ENCODE measurements around the gene ADSS1. TPM values are rescaled to one million over a fixed set of nuclear protein-coding genes. Genes with fewer than 3 reads are reported as not detected.

Gene ADSS1
- total RNA-seq, 1 donor from 2014 or later: 3.7 TPM

DNA sequence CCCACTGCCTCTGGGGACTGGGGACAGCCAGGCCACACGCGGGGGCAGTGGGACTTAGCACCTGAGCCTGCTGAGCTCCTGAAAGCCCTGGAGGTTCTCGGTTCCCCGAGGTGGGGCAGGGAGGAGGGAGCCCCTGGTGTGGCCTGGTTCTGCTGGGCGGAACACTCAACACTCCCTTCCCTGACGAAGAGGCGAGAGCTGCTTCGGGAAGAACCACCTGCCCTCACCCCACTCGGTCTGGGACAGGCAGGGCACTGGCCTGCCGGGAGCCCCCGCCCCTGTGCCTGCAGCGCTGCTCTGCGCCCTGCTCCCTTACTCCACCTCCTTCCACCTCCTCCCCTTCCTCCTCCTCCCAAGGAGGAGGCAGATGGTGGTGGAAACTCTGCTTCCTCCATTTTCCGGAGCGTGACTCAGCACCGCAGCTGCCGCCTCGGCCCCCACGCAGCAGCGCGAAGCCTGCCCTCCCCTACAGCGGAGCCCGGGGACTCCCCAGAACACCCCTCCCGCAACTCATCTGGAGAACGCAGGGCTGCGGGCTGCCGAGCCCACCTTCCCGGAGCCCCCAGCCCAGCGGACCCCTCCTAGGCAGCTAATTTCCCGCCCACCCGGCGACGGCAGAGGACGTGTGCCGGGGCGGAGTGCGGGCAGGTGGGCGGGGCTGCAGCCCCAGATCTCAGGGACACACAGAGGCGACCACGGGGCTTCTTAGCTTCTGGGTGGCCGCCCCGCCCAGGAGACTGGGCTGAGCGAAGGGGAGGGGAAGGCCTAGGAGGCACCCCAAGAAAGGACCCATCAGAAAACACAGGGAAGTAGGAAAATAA, 46.3 kb upstream of the ADSS1 start:
- peak overlapping the region; percentile 71 for H3K4me3 Mint-ChIP-seq (ENCODE audit: unreplicated experiment)
- TF ChIP-seq, protein P1, sequence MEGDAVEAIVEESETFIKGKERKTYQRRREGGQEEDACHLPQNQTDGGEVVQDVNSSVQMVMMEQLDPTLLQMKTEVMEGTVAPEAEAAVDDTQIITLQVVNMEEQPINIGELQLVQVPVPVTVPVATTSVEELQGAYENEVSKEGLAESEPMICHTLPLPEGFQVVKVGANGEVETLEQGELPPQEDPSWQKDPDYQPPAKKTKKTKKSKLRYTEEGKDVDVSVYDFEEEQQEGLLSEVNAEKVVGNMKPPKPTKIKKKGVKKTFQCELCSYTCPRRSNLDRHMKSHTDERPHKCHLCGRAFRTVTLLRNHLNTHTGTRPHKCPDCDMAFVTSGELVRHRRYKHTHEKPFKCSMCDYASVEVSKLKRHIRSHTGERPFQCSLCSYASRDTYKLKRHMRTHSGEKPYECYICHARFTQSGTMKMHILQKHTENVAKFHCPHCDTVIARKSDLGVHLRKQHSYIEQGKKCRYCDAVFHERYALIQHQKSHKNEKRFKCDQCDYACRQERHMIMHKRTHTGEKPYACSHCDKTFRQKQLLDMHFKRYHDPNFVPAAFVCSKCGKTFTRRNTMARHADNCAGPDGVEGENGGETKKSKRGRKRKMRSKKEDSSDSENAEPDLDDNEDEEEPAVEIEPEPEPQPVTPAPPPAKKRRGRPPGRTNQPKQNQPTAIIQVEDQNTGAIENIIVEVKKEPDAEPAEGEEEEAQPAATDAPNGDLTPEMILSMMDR (IDR thresholded peaks at IDR 0.05): no peak
- H3K27me3 Mint-ChIP-seq (ENCODE audit: unreplicated experiment): no peaks in the 10 kb centered on the region
- H3K27ac Mint-ChIP-seq (ENCODE audit: unreplicated experiment): peak overlapping the region; percentile 86
- peaks cover 53% of the 10 kb centered on the region for H3K4me1 Mint-ChIP-seq (ENCODE audit: unreplicated experiment)
- no peak for DNase-seq (ENCODE audit: extremely low spot score, unreplicated experiment)
- H3K36me3 Mint-ChIP-seq (ENCODE audit: unreplicated experiment): no peaks in the 10 kb centered on the region
- no peaks in the 10 kb centered on the region for H3K9me3 Mint-ChIP-seq (ENCODE audit: unreplicated experiment)

DNA sequence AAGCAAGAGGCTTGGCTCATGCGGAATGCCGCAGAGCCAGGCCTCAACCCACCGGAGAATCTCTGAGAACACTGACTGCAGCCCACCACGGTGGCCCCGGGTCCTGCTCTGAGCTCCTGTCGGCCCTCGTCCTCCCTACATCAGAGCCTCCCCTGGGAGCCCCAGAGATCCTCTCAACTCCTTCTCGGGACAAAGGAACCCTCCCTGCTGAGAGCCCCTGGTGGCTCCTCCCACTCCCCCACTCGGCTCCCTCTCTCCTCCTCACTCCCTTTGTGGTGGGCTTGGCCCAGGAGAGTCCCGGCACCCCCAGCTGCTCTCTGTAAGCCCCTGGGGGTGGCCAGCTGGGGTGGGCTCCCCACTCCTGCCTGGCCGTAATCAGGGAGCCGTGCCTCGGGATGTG, 45.7 kb upstream of the ADSS1 start:
- no peak for DNase-seq (ENCODE audit: extremely low spot score, unreplicated experiment)
- Mint-ChIP-seq H3K4me1 (ENCODE audit: unreplicated experiment) (peaks cover 58% of the 10 kb centered on the region), H3K9me3 (ENCODE audit: unreplicated experiment) (no peaks in the 10 kb centered on the region), H3K27ac (ENCODE audit: unreplicated experiment) (peak overlapping the region; percentile 86), H3K4me3 (ENCODE audit: unreplicated experiment) (peak overlapping the region; percentile 71), H3K36me3 (ENCODE audit: unreplicated experiment) (no peaks in the 10 kb centered on the region), H3K27me3 (ENCODE audit: unreplicated experiment) (no peaks in the 10 kb centered on the region)
- TF ChIP-seq, protein P1 (IDR thresholded peaks at IDR 0.05): no peak

DNA sequence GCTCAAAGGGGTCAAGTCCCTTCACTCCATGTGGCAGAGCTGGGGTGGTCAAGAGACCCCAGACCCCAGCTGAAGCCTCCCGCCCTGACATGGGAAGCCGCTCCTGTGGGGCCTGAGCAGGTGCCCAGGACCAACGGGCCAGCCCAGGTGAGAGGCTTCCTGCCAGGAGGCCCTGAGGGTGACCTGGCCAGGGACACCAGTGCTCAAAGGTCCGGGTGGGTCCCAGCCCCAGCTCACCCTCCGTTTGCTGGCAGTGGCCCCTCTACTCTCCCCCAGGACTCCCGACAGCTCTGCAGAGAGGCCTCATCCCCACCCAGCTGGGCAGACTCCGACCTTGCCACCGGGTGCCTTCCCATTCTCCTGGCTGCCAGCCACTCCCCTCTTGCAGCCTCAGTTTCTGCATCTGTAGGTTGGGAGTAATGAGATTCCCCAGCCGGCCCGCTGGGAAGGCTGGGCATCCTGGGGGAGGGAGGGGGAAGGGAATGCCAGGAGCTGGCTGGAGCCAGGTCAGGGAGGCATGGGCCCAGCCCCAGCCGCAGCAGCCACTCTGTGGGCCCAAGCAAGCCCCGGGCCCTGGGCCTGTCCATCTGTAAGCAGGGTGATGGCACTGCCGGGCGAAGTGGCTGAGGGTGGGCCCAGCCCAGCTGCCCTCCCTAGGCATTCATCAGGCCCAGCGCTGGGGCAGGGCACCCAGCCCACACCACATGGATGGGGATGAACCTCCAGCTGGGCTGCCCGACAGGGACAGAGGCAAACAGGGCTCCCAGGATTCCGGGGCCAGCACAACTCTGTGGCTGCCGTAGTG, 44.9 kb upstream of the ADSS1 start:
- Mint-ChIP-seq H3K27ac (ENCODE audit: unreplicated experiment) (peak overlapping the region; percentile 98), H3K4me1 (ENCODE audit: unreplicated experiment) (peaks cover 58% of the 10 kb centered on the region), H3K27me3 (ENCODE audit: unreplicated experiment) (no peaks in the 10 kb centered on the region), H3K9me3 (ENCODE audit: unreplicated experiment) (no peaks in the 10 kb centered on the region), H3K4me3 (ENCODE audit: unreplicated experiment) (no peak overlapping the region), H3K36me3 (ENCODE audit: unreplicated experiment) (no peaks in the 10 kb centered on the region)
- TF ChIP-seq, protein P1 (IDR thresholded peaks at IDR 0.05): no peak
- DNase-seq (ENCODE audit: extremely low spot score, unreplicated experiment): no peak

DNA sequence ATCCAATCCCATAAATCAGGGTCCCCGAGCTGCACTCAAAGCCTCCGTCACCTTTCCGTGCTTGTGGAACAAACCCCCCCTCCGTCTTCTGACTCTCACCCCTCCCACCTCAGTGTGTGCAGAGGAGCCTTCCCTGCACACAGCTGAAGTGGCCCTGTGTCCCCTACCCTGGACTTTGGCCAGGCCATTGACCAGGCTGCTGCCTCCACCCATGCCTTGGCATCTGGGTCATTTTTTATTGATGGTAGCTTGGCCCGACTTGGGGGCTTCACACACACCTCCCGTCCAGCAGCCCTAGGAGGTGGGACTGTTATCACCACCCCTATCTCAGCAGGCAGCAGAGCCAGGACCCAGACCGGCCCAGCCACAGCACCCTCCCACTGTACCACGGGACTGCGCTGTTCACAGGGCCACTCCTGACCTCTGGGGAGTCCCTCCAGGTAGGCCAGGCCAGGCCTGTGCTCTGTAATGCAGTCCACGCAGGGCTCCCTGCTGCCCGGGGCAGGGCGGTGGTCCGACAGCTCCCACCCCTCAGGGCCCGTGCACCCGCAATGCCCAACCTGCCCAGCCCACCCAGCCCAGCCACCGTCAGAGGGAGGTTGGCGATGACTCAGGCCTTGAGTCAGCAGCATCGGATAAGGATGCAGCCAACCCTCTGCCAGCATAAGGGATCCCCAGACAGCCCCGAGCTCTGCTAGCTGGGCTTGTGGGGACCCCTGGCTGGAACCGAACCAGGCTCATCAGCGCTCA, 43.8 kb upstream of the ADSS1 start:
- TF ChIP-seq, protein P1 (IDR thresholded peaks at IDR 0.05): no peak
- Mint-ChIP-seq H3K9me3 (ENCODE audit: unreplicated experiment) (no peaks in the 10 kb centered on the region), H3K27ac (ENCODE audit: unreplicated experiment) (peak overlapping the region; percentile 98), H3K36me3 (ENCODE audit: unreplicated experiment) (no peaks in the 10 kb centered on the region), H3K4me1 (ENCODE audit: unreplicated experiment) (peaks cover 59% of the 10 kb centered on the region), H3K27me3 (ENCODE audit: unreplicated experiment) (no peaks in the 10 kb centered on the region), H3K4me3 (ENCODE audit: unreplicated experiment) (peak overlapping the region; percentile 46)
- no peak for DNase-seq (ENCODE audit: extremely low spot score, unreplicated experiment)

All from osteocyte (in vitro differentiated cells).